Measurements from ENCODE around the gene SCO1.

SCO1 gene

GRCh38 chr17:10653987-10654386, 43.3 kb downstream of the SCO1 start:
- no peak for DNase-seq (ENCODE audit: low read depth in 2 of 2)

GRCh38 chr17:10652984-10653659, 44.2 kb downstream of the SCO1 start:
- DNase-seq (ENCODE audit: low read depth in 2 of 2) = no peak

DNA sequence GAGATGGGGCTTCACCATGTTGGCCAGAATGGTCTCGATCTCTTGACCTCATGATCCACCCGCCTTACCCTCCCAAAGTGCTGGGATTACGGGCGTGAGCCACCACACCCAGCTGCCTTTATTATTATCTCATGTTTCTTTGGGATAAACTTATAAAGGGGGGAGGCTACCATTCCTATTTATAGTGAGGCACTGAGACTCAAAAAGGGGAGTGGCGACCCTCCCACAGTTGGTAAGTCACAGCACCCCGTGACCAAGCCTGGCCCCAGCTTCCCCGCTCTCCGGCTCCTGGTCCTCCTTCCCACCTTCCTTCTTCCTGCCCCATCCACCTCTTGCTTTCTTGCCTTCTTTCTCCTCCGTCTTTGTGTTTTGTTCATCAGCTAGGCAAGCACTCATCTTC, 45.4 kb downstream of the SCO1 start:
- no peak for DNase-seq (ENCODE audit: low read depth in 2 of 2)

- no peak for DNase-seq (ENCODE audit: low read depth in 2 of 2)
Observed at GRCh38 chr17:10649602-10650001, 47.7 kb downstream of the SCO1 start.

- no peak for DNase-seq (ENCODE audit: low read depth in 2 of 2)
Observed at GRCh38 chr17:10648956-10649355, 48.4 kb downstream of the SCO1 start.

GRCh38 chr17:10648381-10648780, 49.0 kb downstream of the SCO1 start:
- no peak for DNase-seq (ENCODE audit: low read depth in 2 of 2)

DNA sequence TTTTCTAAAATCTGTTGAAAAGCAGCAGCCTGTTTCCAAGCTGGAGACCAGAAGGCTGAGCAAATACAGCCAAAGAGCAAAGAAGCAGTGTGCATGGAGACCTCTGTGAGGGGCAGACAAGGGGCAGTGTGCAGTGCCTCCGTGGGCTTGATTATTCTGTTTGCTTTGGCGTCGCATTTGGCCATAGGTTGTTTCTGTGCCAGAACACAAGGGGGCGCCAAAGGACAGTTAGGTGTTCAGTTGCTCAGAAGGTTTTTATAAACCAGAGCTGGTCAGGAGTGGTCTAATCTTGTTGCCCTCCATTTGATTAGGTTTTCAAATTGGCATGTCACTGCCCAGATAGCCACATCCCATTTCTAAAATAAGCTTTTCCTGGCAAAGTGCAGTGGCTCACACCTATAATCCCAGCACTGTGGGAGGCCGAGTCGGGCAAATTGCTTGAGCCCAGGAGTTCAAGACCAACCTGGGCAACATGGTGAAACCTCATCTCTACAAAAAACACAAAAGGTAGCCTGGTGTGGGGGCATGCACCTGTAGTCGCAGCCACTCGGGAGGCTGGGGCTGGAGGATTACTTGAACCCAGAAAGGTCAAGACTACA, 50.8 kb downstream of the SCO1 start:
- peak; percentile 38 to 50 for DNase-seq (ENCODE audit: low read depth in 2 of 2)

- no peak for DNase-seq (ENCODE audit: low read depth in 2 of 2)
Observed at GRCh38 chr17:10640475-10640874, 56.9 kb downstream of the SCO1 start.

GRCh38 chr17:10638151-10638550, 59.2 kb downstream of the SCO1 start:
- no peak for DNase-seq (ENCODE audit: low read depth in 2 of 2)

DNA sequence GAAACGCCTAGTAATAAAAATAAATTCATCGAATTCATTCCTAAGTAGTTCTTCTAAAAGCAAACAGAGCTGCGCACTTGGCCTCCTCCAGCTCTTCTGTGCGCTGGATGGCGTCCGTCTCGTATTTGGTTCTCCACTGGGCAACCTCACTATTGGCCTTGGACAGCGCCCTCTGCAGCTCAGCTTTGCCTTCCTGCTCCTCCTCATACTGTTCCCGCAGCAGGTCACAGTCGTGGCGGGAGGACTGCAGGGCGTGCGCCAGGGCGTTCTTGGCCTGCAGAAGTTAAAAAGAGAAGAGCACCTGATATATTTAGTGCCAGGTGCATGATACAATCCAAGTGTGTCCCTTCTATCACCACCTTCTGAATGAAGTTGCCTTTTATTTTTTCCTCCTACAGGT, 62.0 kb downstream of the SCO1 start:
- DNase-seq (ENCODE audit: low read depth in 2 of 2) = no peak

GRCh38 chr17:10633738-10634379, 63.5 kb downstream of the SCO1 start:
- no peak for DNase-seq (ENCODE audit: low read depth in 2 of 2)

- DNase-seq (ENCODE audit: low read depth in 2 of 2) = no peak
Observed at GRCh38 chr17:10631701-10632100, 65.6 kb downstream of the SCO1 start.

GRCh38 chr17:10631048-10631700, 66.2 kb downstream of the SCO1 start:
- DNase-seq (ENCODE audit: low read depth in 2 of 2) = no peak

DNA sequence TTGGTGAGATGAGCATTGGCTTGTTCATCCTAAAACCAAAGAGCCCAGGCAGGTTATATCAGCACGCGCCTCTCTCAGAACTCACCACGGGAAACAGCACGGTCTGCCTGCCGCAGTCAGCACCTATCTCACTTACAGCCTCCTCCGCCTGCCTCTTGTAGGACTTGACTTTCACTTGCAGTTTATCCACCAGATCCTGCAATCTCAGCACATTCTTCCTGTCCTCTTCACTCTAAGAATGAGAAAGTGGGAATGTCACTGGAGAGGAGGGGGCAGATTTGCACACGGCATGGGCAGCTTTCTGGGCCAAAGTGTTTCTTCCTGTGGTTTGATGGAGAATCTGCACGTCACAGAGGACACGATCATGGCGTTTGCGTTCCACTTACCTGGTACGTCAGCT, 67.6 kb downstream of the SCO1 start:
- no peak for DNase-seq (ENCODE audit: low read depth in 2 of 2)

GRCh38 chr17:10628756-10629155, 68.6 kb downstream of the SCO1 start:
- DNase-seq (ENCODE audit: low read depth in 2 of 2) = no peak

DNA sequence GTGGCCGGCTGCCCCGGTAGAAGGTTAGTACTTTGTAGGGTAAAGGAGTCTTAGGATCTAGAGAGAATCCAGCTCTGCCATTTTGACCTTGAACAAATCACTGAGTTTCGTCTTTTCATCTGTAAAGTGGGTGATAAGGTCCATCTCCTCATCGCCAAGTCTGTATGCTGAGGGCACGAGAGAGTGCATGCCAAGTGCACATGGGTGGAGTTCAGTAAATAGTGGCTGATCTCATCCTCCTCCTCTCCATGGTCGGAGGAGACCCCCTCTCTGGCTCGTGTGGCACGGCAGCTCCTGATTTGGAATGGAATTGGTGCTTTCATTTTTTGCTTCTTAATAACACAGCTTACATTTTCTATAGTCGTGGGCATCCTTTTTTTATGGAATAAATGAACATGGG, 70.9 kb downstream of the SCO1 start:
- DNase-seq (ENCODE audit: low read depth in 2 of 2) = no peak

GRCh38 chr17:10624969-10625368, 72.4 kb downstream of the SCO1 start:
- no peak for DNase-seq (ENCODE audit: low read depth in 2 of 2)

DNA sequence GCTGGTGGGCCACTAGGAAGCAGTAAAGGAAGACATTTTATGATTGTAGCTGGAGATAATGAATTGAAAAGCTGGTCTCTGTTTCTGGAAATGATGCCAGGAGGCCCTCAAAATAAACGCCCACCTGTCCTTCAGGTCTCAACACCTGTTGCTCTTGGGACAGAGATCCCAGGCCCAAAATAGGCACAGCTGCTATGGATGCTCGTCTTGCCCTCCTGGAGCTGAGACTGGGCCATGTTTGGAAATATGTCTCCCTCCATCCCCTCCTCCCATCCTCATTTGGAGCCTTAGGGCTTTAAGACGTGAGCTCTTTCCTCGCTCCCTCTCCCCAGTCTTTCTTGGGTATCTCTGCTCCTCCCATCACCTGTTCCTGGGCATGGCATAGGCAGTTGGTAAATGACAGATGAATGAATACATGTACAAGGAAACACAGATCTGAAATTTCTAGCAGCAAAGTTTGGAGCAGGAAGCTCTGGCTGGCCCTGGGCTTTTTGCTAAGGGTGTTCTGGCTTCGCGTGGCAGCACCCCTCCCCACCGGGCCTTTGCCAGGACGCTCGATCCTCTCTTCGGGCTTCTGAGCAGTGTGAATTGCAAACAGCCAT, 73.5 kb downstream of the SCO1 start:
- DNase-seq (ENCODE audit: low read depth in 2 of 2) = no peak

- no peak for DNase-seq (ENCODE audit: low read depth in 2 of 2)
Observed at GRCh38 chr17:10622617-10623485, 74.5 kb downstream of the SCO1 start.

Data from activated CD8-positive, alpha-beta memory T cell treated with anti-CD3 and anti-CD28 coated beads for 4 hours (primary cell).